GM23338 (cell line): ENCODE results near the gene DYNC2H1.

Source experiments
- EZH2phosphoT487 ChIP-seq: fragments of 200-600 bp; sonication (generic); IDR thresholded peaks from one replicate; pipeline ENCODE4 v1.8.1; 2018; ENCODE audit warnings: antibody characterized with exemption; ENCODE audit not compliant: unreplicated experiment
- POLR2AphosphoS5 ChIP-seq: IDR thresholded peaks from 2 replicates; pipeline ENCODE4 v1.6.1; 2016; ENCODE audit warnings: antibody characterized with exemption, low read depth
- TF ChIP-seq, protein P1 (sequence below), 2 experiments: fragments of 200-600 bp in 1 of 2; sonication (generic) in 1 of 2; conservative IDR thresholded peaks; 2 replicates each; pipeline versions ENCODE4 v1.5.1 to v1.6.1; 2016 to 2017; ENCODE audit warnings: antibody characterized with exemption in 2 of 2, low read depth in 2 of 2, mild to moderate bottlenecking in 2 of 2, moderate library complexity in 1 of 2

GRCh38 chr11:103413266-103413888 lies 304.2 kb downstream of the DYNC2H1 start:
- TF ChIP-seq EZH2phosphoT487 (no peak), POLR2AphosphoS5 (no peak)
- TF ChIP-seq, protein P1, sequence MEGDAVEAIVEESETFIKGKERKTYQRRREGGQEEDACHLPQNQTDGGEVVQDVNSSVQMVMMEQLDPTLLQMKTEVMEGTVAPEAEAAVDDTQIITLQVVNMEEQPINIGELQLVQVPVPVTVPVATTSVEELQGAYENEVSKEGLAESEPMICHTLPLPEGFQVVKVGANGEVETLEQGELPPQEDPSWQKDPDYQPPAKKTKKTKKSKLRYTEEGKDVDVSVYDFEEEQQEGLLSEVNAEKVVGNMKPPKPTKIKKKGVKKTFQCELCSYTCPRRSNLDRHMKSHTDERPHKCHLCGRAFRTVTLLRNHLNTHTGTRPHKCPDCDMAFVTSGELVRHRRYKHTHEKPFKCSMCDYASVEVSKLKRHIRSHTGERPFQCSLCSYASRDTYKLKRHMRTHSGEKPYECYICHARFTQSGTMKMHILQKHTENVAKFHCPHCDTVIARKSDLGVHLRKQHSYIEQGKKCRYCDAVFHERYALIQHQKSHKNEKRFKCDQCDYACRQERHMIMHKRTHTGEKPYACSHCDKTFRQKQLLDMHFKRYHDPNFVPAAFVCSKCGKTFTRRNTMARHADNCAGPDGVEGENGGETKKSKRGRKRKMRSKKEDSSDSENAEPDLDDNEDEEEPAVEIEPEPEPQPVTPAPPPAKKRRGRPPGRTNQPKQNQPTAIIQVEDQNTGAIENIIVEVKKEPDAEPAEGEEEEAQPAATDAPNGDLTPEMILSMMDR (conservative IDR thresholded peaks at IDR 0.05; ENCODE audit: low read depth in 2 of 2), result no peak
